Thyroid gland (tissue), 4 donors: ENCODE measurements around the gene AK8. TPM values are rescaled to one million over a fixed set of nuclear protein-coding genes. Genes with fewer than 3 reads are reported as not detected.
"Not testable (repeated sequence)": the region's sequence is repeated elsewhere in the genome, so short reads cannot be mapped to it uniquely, and the experiment has no call there.

Source experiments
- DNase-seq, 2 donors: peaks; one replicate each; pipeline ENCODE4 v3.0.0-alpha.2; 2019
- H3K27ac ChIP-seq, 3 donors: fragments of 200-600 bp; sonication (generic); 1 replicate in 2 of 3; 2 replicates in 1 of 3; pipeline ENCODE4 v1.5.1; 2016 to 2019; ENCODE audit warnings: mild to moderate bottlenecking in 1 of 3, moderate library complexity in 1 of 3
- H3K27me3 ChIP-seq: fragments of 200-600 bp; sonication (generic); one replicate; pipeline ENCODE4 v1.5.1; 2019
- H3K36me3 ChIP-seq, 2 donors: fragments of 200-600 bp; sonication (generic); one replicate each; pipeline ENCODE4 v1.5.1; 2016 to 2019
- H3K4me1 ChIP-seq, 2 donors: fragments of 200-600 bp; sonication (generic); one replicate each; pipeline ENCODE4 v1.5.1; 2017 to 2019
- H3K4me3 ChIP-seq, 3 donors: fragments of 200-600 bp; sonication (generic); replicated peaks in 1 of 3; 1 replicate in 2 of 3; 2 replicates in 1 of 3; pipeline ENCODE4 v1.5.1; 2016; ENCODE audit warnings: mild to moderate bottlenecking in 1 of 3
- H3K9me3 ChIP-seq: fragments of 200-600 bp; sonication (generic); one replicate; pipeline ENCODE4 v1.5.1; 2017
- CTCF ChIP-seq, 6 experiments: fragments of 200-600 bp in 3 of 6; fragments of 450-650 bp in 3 of 6; sonication (generic) in 3 of 6; IDR thresholded peaks; one replicate each; pipeline ENCODE4 v1.5.1; 2016 to 2019; ENCODE audit warnings: antibody characterized with exemption in 6 of 6, mild to moderate bottlenecking in 2 of 6, inconsistent platforms in 1 of 6, moderate library complexity in 1 of 6
- POLR2A ChIP-seq, 2 donors: fragments of 450-650 bp; IDR thresholded peaks; one replicate each; pipeline ENCODE4 v1.6.1; 2017; ENCODE audit warnings: antibody characterized with exemption in 2 of 2, mild to moderate bottlenecking in 2 of 2, moderate library complexity in 1 of 2
- WGBS, 2 donors: methylation state at CpG; one replicate each; pipeline ENCODE4 v1.1.5; 2017; 5-methylcytosine and 5-hydroxymethylcytosine counted together
- intact Hi-C: fragments of 100-400 bp; cut with DNase I; formaldehyde crosslinking; loops from one replicate; pipeline ENCODE4 v1.15.1; 2023
- total RNA-seq, 4 donors: library from RNA; depleted of rRNA; stranded (reverse); fragments of >200 nt; gene quantifications; one replicate each; pipeline ENCODE4 v1.2.3, GENCODE V29; 2016

The AK8 gene
- total RNA-seq, 4 donors from 2014 or later = 5.4 to 9.9 (median 8.0) TPM

- peaks cover 0 to 1% of the 10 kb centered on the region in 2 donors for H3K4me1 ChIP-seq
- H3K36me3 ChIP-seq = no peaks in the 10 kb centered on the region
- H3K9me3 ChIP-seq = no peaks in the 10 kb centered on the region
- H3K27me3 ChIP-seq = no peaks in the 10 kb centered on the region
- whole genome bisulfite sequencing, 2 donors = 89 to 90% methylated on average over 4 of the region's 4 CpGs
- no peak for TF ChIP-seq POLR2A (IDR thresholded peaks at IDR 0.05)
- no peak for TF ChIP-seq CTCF (IDR thresholded peaks at IDR 0.05)
- intact Hi-C loops = no loop called here
- DNase-seq = no peak
- no peak overlapping the region for H3K27ac ChIP-seq
- no peak overlapping the region for H3K4me3 ChIP-seq
Measured at GRCh38 chr9:132775720-132776119, 102.4 kb downstream of the AK8 start.

- Histone ChIP-seq H3K27me3 (no peaks in the 10 kb centered on the region), H3K27ac (no peak overlapping the region), H3K36me3 (no peaks in the 10 kb centered on the region), H3K9me3 (no peaks in the 10 kb centered on the region), H3K4me3 (no peak overlapping the region), H3K4me1 (peaks cover 0 to 6% of the 10 kb centered on the region in 2 donors)
- WGBS, 2 donors = 100% methylated on average over 1 of the region's 1 CpG
- TF ChIP-seq POLR2A (IDR thresholded peaks at IDR 0.05) = no peak
- TF ChIP-seq CTCF (IDR thresholded peaks at IDR 0.05) = no peak
- intact Hi-C loops = no loop called here
- DNase-seq = no peak
Measured at GRCh38 chr9:132774886-132775285, 103.2 kb downstream of the AK8 start.

- Histone ChIP-seq H3K27ac (no peak overlapping the region), H3K9me3 (no peaks in the 10 kb centered on the region), H3K4me3 (no peak overlapping the region), H3K27me3 (no peaks in the 10 kb centered on the region), H3K4me1 (peaks cover 4 to 6% of the 10 kb centered on the region in 2 donors), H3K36me3 (no peaks in the 10 kb centered on the region)
- intact Hi-C loops = no loop called here
- no peak for DNase-seq
- no peak for TF ChIP-seq POLR2A (IDR thresholded peaks at IDR 0.05)
- TF ChIP-seq CTCF (IDR thresholded peaks at IDR 0.05) = no peak
- WGBS, 2 donors = 74% methylated on average over 7 of the region's 7 CpGs
Measured at GRCh38 chr9:132773764-132774339, 104.2 kb downstream of the AK8 start.

- no peak for TF ChIP-seq CTCF (IDR thresholded peaks at IDR 0.05)
- TF ChIP-seq POLR2A (IDR thresholded peaks at IDR 0.05) = no peak
- Histone ChIP-seq H3K4me3 (no peak overlapping the region), H3K27me3 (no peaks in the 10 kb centered on the region), H3K4me1 (peaks cover 6 to 7% of the 10 kb centered on the region in 2 donors), H3K9me3 (no peaks in the 10 kb centered on the region), H3K36me3 (no peaks in the 10 kb centered on the region), H3K27ac (no peak overlapping the region)
- DNase-seq = no peak
- WGBS, 2 donors = 94 to 95% methylated on average over 2 of the region's 2 CpGs
- intact Hi-C loops = no loop called here
Measured at GRCh38 chr9:132773093-132773492, 105.0 kb downstream of the AK8 start.

- WGBS, 2 donors = 94 to 97% methylated on average over 5 of the region's 5 CpGs
- intact Hi-C loops, H3K27me3 ChIP-seq, H3K4me1 ChIP-seq, H3K36me3 ChIP-seq, H3K27ac ChIP-seq, DNase-seq, H3K4me3 ChIP-seq, H3K9me3 ChIP-seq: not testable (repeated sequence)
Measured at GRCh38 chr9:132771752-132772151, 106.3 kb downstream of the AK8 start.
